HepG2 (cell line): ENCODE measurements around the gene ING5. TPM values are rescaled to one million over a fixed set of nuclear protein-coding genes. Genes with fewer than 3 reads are reported as not detected.

ENCODE experiments used
- AGO2 ChIP-seq: fragments of 200-400 bp; formaldehyde crosslinking; optimal IDR thresholded peaks from 2 replicates; pipeline ENCODE3; 2017; ENCODE audit warnings: mild to moderate bottlenecking, low read depth, low read length, moderate library complexity
- BCL6 ChIP-seq: IDR thresholded peaks from 2 replicates; pipeline ENCODE4 v1.6.1; 2016; ENCODE audit warnings: missing genetic modification reagents, missing compliant biosample characterization
- CBFB ChIP-seq: sonication (generic); formaldehyde crosslinking; IDR thresholded peaks from 2 replicates; pipeline ENCODE4 v1.4.0; 2020; ENCODE audit warnings: missing genetic modification reagents
- CEBPB ChIP-seq: IDR thresholded peaks from 2 replicates; pipeline ENCODE4 v1.6.1; 2011; ENCODE audit warnings: low read depth, low read length, improper control_type of control experiment, borderline replicate concordance
- EP300 ChIP-seq, 3 experiments: sonication (generic) in 1 of 3; formaldehyde crosslinking in 1 of 3; IDR thresholded peaks; 2 replicates each; pipeline versions ENCODE4 v1.5.1 to v1.6.1; 2011 to 2020; ENCODE audit warnings: low read depth in 2 of 3, low read length in 2 of 3, borderline replicate concordance in 1 of 3, improper control_type of control experiment in 1 of 3, mild to moderate bottlenecking in 1 of 3, missing genetic modification reagents in 1 of 3, moderate library complexity in 1 of 3
- ETV5 ChIP-seq: IDR thresholded peaks from 2 replicates; pipeline ENCODE4 v1.6.1; 2018; ENCODE audit warnings: missing biosample characterization, missing genetic modification reagents, inconsistent platforms, borderline replicate concordance
- RARA ChIP-seq: IDR thresholded peaks from 2 replicates; pipeline ENCODE4 v1.6.1; 2016; ENCODE audit warnings: missing genetic modification reagents, missing compliant biosample characterization
- SMAD1 ChIP-seq: sonication (generic); formaldehyde crosslinking; IDR thresholded peaks from 2 replicates; pipeline ENCODE4 v1.4.0; 2020; ENCODE audit warnings: missing genetic modification reagents, low read depth, mild to moderate bottlenecking, borderline replicate concordance
- SSRP1 ChIP-seq: IDR thresholded peaks from 2 replicates; pipeline ENCODE4 v1.6.1; 2016; ENCODE audit warnings: control low read depth
- STAT5B ChIP-seq: sonication (generic); formaldehyde crosslinking; IDR thresholded peaks from 2 replicates; pipeline ENCODE4 v1.4.0; 2020; ENCODE audit warnings: missing genetic modification reagents
- ZNF10 ChIP-seq: sonication (generic); formaldehyde crosslinking; IDR thresholded peaks from 2 replicates; pipeline ENCODE4 v1.4.0; 2020; ENCODE audit warnings: mild to moderate bottlenecking, low read depth, missing genetic modification reagents, borderline replicate concordance
- ZNF24 ChIP-seq: fragments of 450-650 bp; IDR thresholded peaks from 2 replicates; pipeline ENCODE4 v1.6.1; 2017; ENCODE audit warnings: antibody characterized with exemption, mild to moderate bottlenecking
- ZNF598 ChIP-seq: sonication (generic); formaldehyde crosslinking; IDR thresholded peaks from 2 replicates; pipeline ENCODE4 v1.5.1; 2020; ENCODE audit warnings: mild to moderate bottlenecking, missing genetic modification reagents, borderline replicate concordance
- ZNF644 ChIP-seq: IDR thresholded peaks from 2 replicates; pipeline ENCODE4 v1.6.1; 2016; ENCODE audit warnings: low read depth
- ZNF768 ChIP-seq: sonication (generic); formaldehyde crosslinking; IDR thresholded peaks from 2 replicates; pipeline ENCODE4 v1.4.0; 2020; ENCODE audit warnings: missing genetic modification reagents
- ZNF879 ChIP-seq: sonication (generic); formaldehyde crosslinking; IDR thresholded peaks from 2 replicates; pipeline ENCODE4 v1.8.1; 2023; ENCODE audit warnings: missing genetic modification reagents
- polyA plus RNA-seq, 8 experiments: library from polyadenylated mRNA; depleted of rRNA in 3 of 8; stranded (reverse) in 7 of 8; unstranded in 1 of 8; fragments of >200 nt; fragmentation: Illumina TruSeq in 4 of 8; extraction: Trizol in 4 of 8; gene quantifications; 2 replicates each; pipeline versions ENCODE4 v1.2.1 to v1.2.3, GENCODE V29; 2011 to 2016; ENCODE audit warnings: low read depth in 4 of 8, missing spikeins in 1 of 8, mixed read lengths in 1 of 8; ENCODE audit not compliant: insufficient read depth in 1 of 8
- total RNA-seq, 5 experiments: library from RNA; depleted of rRNA; stranded (reverse); fragments of >200 nt; fragmentation: Illumina TruSeq; extraction: Trizol; gene quantifications; 2 replicates each; pipeline ENCODE4 v1.2.3, GENCODE V29; 2016; ENCODE audit warnings: low read depth in 1 of 5
- TF ChIP-seq, protein P1 (sequence below): sonication (generic); formaldehyde crosslinking; IDR thresholded peaks from 2 replicates; pipeline ENCODE4 v1.8.0; 2022; ENCODE audit warnings: missing genetic modification reagents, mild to moderate bottlenecking, moderate library complexity, borderline replicate concordance
- TF ChIP-seq, protein P2 (sequence below): sonication (generic); formaldehyde crosslinking; IDR thresholded peaks from 2 replicates; pipeline ENCODE4 v1.5.0; 2020; ENCODE audit warnings: mild to moderate bottlenecking, missing genetic modification reagents
- TF ChIP-seq, protein P3 (sequence below): IDR thresholded peaks from 2 replicates; pipeline ENCODE4 v1.4.0; 2020; ENCODE audit warnings: mild to moderate bottlenecking, missing genetic modification reagents

ING5 gene
- total and polyA plus RNA-seq, 2 of the 13 experiments (the other 11 are each of a cell fraction or from before 2014, with no cell fraction given), result 61.9 to 71.9 TPM

GRCh38 chr2:241775223-241776177, 73.7 kb downstream of the ING5 start (continued):
- TF ChIP-seq CEBPB (no peak), EP300 (IDR thresholded peaks at IDR 0.05; ENCODE audit: low read depth in 2 of 2, low read length in 2 of 2) (0 out of 4 replicates have a peak, but pooled peaks of 1 of the 2 experiments have one; percentile 7), EP300 (CRISPR knock-in tag; IDR thresholded peaks at IDR 0.05; ENCODE audit: borderline replicate concordance) (no peak), ZNF24 (no peak), RARA (CRISPR knock-in tag) (peak; percentile 87), ZNF768 (0 out of 2 replicates have a peak, but pooled peaks have one; percentile 16), STAT5B (CRISPR knock-in tag) (no peak), SMAD1 (0 out of 2 replicates have a peak, but pooled peaks have one; percentile 28), AGO2 (peak; percentile 72), ETV5 (0 out of 2 replicates have a peak, but pooled peaks have one; percentile 30), CBFB (CRISPR knock-in tag) (no peak), ZNF644 (CRISPR knock-in tag) (peak; percentile 83), BCL6 (CRISPR knock-in tag) (peak; percentile 47; the same call in 1 of the 2 replicates), ZNF598 (CRISPR knock-in tag) (peak; percentile 36; the same call in 1 of the 2 replicates), SSRP1 (CRISPR knock-in tag) (peak; percentile 22; the same call in 1 of the 2 replicates), ZNF879 (CRISPR knock-in tag) (0 out of 2 replicates have a peak, but pooled peaks have one; percentile 15), ZNF10 (no peak)
- TF ChIP-seq, protein P1, sequence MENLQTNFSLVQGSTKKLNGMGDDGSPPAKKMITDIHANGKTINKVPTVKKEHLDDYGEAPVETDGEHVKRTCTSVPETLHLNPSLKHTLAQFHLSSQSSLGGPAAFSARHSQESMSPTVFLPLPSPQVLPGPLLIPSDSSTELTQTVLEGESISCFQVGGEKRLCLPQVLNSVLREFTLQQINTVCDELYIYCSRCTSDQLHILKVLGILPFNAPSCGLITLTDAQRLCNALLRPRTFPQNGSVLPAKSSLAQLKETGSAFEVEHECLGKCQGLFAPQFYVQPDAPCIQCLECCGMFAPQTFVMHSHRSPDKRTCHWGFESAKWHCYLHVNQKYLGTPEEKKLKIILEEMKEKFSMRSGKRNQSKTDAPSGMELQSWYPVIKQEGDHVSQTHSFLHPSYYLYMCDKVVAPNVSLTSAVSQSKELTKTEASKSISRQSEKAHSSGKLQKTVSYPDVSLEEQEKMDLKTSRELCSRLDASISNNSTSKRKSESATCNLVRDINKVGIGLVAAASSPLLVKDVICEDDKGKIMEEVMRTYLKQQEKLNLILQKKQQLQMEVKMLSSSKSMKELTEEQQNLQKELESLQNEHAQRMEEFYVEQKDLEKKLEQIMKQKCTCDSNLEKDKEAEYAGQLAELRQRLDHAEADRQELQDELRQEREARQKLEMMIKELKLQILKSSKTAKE (CRISPR knock-in tag), result peak; percentile 58; the same call in 1 of the 2 replicates
- TF ChIP-seq, protein P2, sequence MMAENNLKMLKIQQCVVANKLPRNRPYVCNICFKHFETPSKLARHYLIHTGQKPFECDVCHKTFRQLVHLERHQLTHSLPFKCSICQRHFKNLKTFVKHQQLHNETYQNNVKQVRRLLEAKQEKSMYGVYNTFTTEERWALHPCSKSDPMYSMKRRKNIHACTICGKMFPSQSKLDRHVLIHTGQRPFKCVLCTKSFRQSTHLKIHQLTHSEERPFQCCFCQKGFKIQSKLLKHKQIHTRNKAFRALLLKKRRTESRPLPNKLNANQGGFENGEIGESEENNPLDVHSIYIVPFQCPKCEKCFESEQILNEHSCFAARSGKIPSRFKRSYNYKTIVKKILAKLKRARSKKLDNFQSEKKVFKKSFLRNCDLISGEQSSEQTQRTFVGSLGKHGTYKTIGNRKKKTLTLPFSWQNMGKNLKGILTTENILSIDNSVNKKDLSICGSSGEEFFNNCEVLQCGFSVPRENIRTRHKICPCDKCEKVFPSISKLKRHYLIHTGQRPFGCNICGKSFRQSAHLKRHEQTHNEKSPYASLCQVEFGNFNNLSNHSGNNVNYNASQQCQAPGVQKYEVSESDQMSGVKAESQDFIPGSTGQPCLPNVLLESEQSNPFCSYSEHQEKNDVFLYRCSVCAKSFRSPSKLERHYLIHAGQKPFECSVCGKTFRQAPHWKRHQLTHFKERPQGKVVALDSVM (CRISPR knock-in tag), result peak; percentile 28; the same call in 1 of the 2 replicates
- TF ChIP-seq, protein P3, sequence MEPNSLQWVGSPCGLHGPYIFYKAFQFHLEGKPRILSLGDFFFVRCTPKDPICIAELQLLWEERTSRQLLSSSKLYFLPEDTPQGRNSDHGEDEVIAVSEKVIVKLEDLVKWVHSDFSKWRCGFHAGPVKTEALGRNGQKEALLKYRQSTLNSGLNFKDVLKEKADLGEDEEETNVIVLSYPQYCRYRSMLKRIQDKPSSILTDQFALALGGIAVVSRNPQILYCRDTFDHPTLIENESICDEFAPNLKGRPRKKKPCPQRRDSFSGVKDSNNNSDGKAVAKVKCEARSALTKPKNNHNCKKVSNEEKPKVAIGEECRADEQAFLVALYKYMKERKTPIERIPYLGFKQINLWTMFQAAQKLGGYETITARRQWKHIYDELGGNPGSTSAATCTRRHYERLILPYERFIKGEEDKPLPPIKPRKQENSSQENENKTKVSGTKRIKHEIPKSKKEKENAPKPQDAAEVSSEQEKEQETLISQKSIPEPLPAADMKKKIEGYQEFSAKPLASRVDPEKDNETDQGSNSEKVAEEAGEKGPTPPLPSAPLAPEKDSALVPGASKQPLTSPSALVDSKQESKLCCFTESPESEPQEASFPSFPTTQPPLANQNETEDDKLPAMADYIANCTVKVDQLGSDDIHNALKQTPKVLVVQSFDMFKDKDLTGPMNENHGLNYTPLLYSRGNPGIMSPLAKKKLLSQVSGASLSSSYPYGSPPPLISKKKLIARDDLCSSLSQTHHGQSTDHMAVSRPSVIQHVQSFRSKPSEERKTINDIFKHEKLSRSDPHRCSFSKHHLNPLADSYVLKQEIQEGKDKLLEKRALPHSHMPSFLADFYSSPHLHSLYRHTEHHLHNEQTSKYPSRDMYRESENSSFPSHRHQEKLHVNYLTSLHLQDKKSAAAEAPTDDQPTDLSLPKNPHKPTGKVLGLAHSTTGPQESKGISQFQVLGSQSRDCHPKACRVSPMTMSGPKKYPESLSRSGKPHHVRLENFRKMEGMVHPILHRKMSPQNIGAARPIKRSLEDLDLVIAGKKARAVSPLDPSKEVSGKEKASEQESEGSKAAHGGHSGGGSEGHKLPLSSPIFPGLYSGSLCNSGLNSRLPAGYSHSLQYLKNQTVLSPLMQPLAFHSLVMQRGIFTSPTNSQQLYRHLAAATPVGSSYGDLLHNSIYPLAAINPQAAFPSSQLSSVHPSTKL, result peak; percentile 21
